GM21723 (cell line): ENCODE measurements around the gene PTDSS2.

Experiments
- ATAC-seq: cut with Tn5 transposase; IDR thresholded peaks from one replicate; pipeline ENCODE4 v1.9.1; 2021; ENCODE audit warnings: mild to moderate bottlenecking, moderate library complexity; ENCODE audit not compliant: unreplicated experiment

The PTDSS2 gene

DNA sequence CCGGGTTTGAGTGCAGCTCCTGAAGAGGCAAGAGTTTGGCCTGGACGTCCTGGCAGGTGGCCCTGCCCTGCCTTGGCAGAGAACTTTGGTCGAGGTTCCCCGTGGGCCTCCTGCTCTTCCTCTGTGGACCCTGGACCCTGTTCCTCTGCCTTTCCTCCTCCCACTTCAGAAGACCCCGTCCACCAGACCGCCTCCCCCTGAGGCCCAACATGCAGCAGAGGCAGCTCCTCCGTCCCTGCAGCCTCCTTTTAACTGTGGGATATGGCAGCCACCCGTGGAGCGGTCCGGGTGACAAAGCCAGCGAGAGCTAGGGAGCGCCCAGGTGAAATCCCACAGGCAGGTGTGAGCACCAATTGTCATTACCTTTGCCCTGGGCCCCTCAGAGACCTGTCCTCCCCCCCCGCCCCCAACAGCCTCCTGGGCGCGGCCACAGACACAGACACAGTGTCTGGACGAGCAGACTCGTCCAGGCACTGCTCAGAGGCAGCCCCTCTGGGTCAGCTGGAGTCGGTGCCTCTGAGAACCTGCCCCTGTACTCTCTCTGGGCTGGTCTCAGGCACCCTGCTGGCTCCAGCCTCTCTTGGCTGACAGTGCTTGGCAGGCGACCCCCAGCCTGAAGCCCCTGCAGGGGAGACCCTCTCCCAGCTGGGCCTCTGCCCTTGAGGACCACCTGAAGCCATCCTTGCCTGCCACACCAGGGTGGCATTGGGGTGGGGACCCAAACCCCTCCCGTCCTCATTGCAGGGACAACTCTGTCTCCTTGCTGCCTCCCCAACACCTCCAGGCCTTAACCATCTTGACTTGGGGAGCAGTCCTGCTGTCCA is 4.1 kb upstream of the PTDSS2 start:
- no peak for ATAC-seq

- ATAC-seq: no peak
Measured at GRCh38 chr11:446891-447290, 3.2 kb upstream of the PTDSS2 start.

DNA sequence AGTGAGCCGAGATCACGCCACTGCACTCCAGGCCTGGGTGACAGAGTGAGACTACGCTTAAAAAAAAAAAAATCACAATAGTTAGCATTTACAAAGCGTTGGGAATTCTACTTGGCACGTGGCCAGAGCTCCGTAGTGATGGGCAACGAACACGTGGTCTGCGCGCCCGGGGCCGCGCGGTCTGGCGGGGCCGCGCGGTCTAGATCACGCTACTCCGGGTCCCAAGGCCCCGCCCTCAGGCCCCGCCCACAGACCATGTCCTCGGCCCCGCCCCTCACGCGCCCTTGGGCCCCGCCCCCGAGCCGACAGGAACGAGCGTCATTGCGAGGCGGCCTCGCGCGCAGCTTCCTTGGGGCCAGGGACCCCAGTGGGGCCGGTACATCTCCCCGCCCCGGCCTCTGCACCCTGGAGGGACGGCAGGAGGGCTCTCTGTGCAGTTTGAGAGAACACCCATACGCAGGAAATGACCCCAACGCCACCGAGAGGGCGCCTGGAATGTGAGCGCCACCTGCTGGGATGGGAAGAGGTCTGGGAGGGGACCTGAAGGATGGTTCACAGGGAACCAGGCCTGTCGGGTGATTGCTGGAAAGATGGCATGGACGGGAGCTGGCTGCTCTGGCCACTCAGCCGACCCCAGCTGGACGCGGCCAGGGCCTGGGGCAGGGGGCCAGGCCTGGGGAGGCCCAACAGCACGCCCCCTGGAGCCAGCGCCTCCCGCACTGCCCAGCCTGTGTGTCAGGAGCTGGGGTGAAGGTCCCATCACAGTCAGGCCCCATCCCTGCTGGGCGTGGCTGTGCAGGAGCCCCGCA is 2.0 kb upstream of the PTDSS2 start:
- peak; percentile 52 for ATAC-seq

DNA sequence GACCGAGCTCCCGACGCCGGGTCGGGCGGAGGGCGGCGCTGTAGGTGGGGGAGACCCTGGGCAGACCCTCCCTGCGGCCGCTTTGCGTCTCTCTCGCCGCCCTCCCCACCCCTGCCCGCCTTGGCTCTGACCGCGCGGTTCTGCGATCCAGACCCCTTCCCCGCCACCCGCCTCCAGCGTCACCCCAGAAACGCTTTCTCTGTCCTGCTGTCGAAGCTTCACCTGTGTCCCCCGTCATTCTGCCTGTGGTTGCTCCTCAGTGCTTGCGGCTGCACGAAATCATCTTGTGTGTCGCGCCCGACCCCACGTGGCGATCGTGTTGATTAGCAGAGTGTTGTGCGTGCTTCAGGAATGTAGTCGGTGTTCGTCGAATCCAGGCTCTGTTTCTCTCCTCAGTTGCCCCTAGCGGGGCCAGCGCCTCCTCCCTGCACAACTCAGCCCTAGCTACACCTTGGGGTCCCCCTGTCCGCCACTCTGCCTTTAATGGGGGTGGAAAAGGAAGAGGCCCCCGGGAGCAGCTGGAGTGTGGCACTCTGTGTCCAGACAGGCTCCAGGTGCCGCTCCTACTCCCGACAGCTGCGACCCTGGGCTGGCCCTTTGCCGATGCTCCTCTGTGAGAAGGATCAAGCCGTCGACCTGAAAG is 851 bp downstream of the PTDSS2 start:
- peak; percentile 11 for ATAC-seq

DNA sequence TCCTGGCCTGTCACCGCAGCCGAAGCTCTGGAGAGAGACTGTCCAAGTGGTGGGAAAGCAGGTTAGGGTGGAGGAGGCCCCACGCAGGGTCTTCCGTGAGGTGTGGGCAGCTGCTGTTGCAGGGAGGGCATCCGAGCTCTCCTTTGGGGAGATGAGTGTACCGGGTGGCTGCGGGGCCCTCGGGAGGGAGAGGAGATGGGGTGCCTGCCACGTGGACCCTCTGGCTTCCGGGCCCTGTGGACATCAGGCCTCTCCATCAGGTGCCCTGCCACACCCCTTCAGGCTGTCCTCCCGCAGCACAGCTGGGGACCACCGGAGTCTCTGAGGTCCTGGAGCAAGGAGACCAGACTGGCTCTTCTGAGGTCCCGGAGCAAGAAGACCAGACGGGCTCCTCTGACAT is 1.7 kb downstream of the PTDSS2 start:
- ATAC-seq: no peak

GRCh38 chr11:452203-452744 is 2.2 kb downstream of the PTDSS2 start:
- no peak for ATAC-seq

- no peak for ATAC-seq
Measured at GRCh38 chr11:452916-453527, 2.9 kb downstream of the PTDSS2 start.

- no peak for ATAC-seq
Measured at GRCh38 chr11:453564-453963, 3.5 kb downstream of the PTDSS2 start.

GRCh38 chr11:454043-454442 is 4.0 kb downstream of the PTDSS2 start:
- no peak for ATAC-seq

- no peak for ATAC-seq
Measured at GRCh38 chr11:454801-455565, 4.9 kb downstream of the PTDSS2 start.

DNA sequence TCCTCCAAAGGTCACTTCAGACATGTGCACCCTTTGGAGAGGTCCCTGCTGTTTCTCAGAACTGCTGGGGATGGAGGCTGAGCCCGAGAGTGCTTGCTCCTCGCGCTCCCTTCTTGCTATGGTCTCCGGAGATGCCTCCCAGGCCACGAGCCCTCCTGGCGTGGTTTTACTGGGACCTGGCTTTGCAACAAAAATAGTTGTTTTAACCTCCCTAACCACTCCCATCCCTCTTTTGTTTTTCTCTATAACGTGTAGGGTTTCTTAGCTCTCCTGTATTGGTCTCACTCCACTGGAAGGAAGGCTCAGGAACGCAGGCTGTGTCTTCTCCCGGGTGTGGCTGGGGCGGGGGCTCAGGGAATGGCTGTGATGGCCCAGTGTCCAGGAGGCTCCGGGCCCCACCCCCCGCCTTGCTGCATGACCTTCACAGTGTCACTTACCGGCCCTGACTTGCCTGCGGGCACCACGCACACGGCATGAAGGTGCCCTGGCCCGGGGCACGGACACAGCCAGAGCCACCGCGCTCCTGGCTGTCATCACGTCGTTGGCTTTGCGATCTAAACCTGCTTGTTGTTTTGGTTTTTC is 5.6 kb downstream of the PTDSS2 start:
- no peak for ATAC-seq

GRCh38 chr11:456533-456932 is 6.5 kb downstream of the PTDSS2 start:
- peak; percentile 57 for ATAC-seq

GRCh38 chr11:457111-457760 is 7.2 kb downstream of the PTDSS2 start:
- ATAC-seq: no peak

DNA sequence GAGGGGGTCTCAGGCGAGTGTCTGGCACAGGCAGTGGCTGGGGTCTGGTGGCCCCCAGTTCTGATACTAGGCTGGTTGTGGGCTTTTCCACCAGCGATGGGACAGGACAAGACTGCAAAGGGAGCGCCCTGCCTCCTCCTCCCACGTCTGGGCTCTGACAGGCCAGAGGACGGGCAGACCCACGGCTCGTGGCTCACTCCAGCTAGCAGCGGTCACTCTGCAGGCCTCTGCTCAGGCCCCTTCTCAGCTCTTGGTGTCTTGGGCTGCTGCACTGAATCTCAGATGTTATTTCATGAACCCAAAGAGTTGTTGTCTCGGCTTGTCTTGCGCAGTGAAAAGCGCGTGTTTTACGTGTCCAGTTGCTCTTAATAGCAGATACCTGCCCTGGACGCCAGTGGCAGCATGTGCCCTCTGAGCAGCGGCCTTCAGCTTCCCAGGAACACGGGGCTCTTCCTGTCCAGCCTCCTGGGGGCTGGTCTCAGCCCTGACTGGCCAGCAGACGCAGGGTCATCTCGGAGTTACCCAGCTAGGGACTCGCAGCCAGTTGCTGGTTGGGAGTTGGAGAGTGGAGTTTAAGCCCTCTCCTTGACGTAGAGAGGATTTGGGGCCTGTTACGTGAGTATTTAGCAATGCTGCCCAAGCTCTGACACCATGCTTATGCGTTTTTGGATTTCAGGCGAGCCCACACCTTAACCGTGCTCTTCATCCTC is 9.6 kb downstream of the PTDSS2 start:
- ATAC-seq: no peak

GRCh38 chr11:460331-461199 is 10.5 kb downstream of the PTDSS2 start:
- ATAC-seq: no peak

GRCh38 chr11:461626-462025 is 11.5 kb downstream of the PTDSS2 start:
- ATAC-seq: no peak

DNA sequence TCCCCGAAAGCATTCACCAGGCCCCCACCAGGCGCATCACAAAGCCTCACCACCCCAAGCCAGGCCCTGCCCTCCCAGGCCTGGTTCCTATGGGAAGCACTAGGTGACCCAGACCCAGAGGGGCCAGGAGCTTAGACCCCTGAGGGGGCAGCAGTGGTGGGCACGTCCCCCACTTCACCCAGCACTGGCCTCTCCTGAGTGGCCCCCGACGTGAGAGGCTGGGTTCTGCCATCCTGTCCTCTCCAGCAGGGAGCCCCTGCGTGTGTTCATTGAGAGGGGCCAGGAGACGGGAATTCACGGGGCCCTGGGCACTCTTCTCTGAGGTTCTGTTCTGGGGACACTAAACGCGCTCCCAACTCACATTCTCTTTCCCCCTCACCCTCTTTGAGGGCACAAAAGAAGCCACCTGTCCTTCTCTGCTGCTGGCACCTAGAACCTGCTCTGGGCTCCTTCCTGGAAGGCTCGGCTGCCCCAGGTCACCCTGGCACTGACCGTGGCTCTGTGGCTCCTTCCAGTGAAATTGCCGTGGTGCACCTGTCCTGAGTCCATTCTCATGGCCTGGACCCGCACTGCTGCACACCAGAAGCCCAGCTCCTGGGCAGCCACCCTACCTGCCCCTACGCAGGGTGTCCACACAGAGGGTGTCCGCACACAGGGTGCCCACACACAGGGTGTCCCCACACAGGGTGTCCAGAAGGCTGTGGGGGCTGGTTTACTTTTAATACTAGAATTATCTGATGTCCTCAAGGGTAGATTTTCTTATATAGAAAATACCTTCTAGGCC is 12.2 kb downstream of the PTDSS2 start:
- no peak for ATAC-seq
